Measurements from ENCODE around the gene SALL1.

Gene SALL1

GRCh38 chr16:51166091-51166490, 15.0 kb upstream of the SALL1 start:
- Histone ChIP-seq H3K9me3 (no peaks in the 10 kb centered on the region), H3K27me3 (no peaks in the 10 kb centered on the region), H3K36me3 (no peaks in the 10 kb centered on the region), H3K4me3 (ENCODE audit: low read depth, low read length) (no peak overlapping the region), H3K4me1 (no peaks in the 10 kb centered on the region)
- TF ChIP-seq CTCF (IDR thresholded peaks at IDR 0.05; ENCODE audit: low read depth, low read length): no peak
- DNase-seq: no peak

- no peaks in the 10 kb centered on the region for H3K27me3 ChIP-seq
- H3K36me3 ChIP-seq: no peaks in the 10 kb centered on the region
- H3K4me3 ChIP-seq (ENCODE audit: low read depth, low read length): no peak overlapping the region
- DNase-seq: no peak
- H3K4me1 ChIP-seq: no peaks in the 10 kb centered on the region
- H3K9me3 ChIP-seq: no peaks in the 10 kb centered on the region
- TF ChIP-seq CTCF (IDR thresholded peaks at IDR 0.05; ENCODE audit: low read depth, low read length): no peak
Measured at GRCh38 chr16:51165043-51165442, 14.0 kb upstream of the SALL1 start.

DNA sequence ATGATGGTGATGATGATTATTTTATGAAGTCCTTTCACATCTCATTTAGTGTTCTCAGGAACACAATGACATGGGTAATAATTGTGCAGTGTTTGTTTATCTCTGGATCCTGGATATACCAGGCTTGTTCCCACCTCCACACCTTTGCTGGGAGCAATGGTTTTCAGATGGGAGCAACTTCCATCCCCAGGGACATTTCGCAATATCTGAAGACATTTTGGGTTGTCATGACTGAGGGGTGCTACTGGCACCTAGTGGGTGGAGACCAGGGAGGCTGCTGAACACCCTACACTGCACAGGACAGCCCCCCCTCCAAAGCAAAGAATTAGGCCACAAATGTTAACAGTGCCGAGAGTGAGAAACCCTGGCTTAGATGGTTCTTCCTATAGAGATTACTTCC, 13.5 kb upstream of the SALL1 start:
- no peaks in the 10 kb centered on the region for H3K36me3 ChIP-seq
- no peak for DNase-seq
- no peaks in the 10 kb centered on the region for H3K9me3 ChIP-seq
- H3K27me3 ChIP-seq: no peaks in the 10 kb centered on the region
- no peaks in the 10 kb centered on the region for H3K4me1 ChIP-seq
- no peak overlapping the region for H3K4me3 ChIP-seq (ENCODE audit: low read depth, low read length)
- TF ChIP-seq CTCF (IDR thresholded peaks at IDR 0.05; ENCODE audit: low read depth, low read length): no peak

- no peak for DNase-seq
- TF ChIP-seq CTCF (IDR thresholded peaks at IDR 0.05; ENCODE audit: low read depth, low read length): no peak
- H3K27me3 ChIP-seq: no peaks in the 10 kb centered on the region
- no peaks in the 10 kb centered on the region for H3K4me1 ChIP-seq
- H3K4me3 ChIP-seq (ENCODE audit: low read depth, low read length): no peak overlapping the region
- H3K36me3 ChIP-seq: no peaks in the 10 kb centered on the region
- H3K9me3 ChIP-seq: no peaks in the 10 kb centered on the region
Measured at GRCh38 chr16:51163894-51164566, 13.0 kb upstream of the SALL1 start.

- H3K27me3 ChIP-seq: no peaks in the 10 kb centered on the region
- no peak for TF ChIP-seq CTCF (IDR thresholded peaks at IDR 0.05; ENCODE audit: low read depth, low read length)
- H3K36me3 ChIP-seq: no peaks in the 10 kb centered on the region
- no peak overlapping the region for H3K4me3 ChIP-seq (ENCODE audit: low read depth, low read length)
- H3K9me3 ChIP-seq: no peaks in the 10 kb centered on the region
- DNase-seq: no peak
- no peaks in the 10 kb centered on the region for H3K4me1 ChIP-seq
Measured at GRCh38 chr16:51163366-51163765, 12.3 kb upstream of the SALL1 start.

DNA sequence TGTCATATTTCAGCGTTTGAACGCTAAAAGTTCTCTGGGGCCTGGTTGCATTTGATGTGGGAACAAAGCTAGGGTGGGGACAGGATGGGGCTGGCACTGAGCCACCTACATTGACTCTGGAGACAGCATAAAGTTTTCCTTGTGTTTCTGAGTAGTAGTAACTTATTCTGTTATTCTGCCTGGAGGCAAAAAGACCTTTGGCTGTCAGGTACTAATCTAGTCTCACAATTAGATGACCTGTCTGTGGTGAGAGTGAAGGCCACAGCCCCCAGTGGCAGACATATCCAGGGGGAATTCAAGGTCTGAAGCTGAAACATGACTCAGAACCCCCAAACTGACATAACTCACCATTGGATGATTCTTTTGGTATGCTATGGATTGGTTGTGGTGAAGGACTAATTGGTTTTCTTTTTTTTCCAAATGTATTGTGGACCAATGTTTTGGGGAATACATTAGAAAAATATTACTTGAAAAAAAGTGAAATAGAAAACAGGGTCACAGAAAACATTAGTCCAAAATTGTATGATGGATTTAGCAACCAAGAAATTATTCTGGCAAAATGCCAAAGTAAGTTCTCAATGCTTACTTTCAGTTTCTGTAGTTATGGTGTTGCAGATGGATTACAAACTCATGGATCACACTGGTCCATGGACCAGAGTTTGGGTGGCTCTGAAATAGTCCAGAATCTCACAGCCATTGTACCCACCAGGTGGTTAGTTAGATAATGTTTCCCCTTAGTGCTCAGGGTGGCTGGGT, 10.5 kb upstream of the SALL1 start:
- Histone ChIP-seq H3K4me1 (no peaks in the 10 kb centered on the region), H3K4me3 (ENCODE audit: low read depth, low read length) (no peak overlapping the region), H3K27me3 (peaks cover 13% of the 10 kb centered on the region; the same call in 1 of the 2 replicates), H3K9me3 (no peaks in the 10 kb centered on the region), H3K36me3 (no peaks in the 10 kb centered on the region)
- no peak for TF ChIP-seq CTCF (IDR thresholded peaks at IDR 0.05; ENCODE audit: low read depth, low read length)
- DNase-seq: no peak
